Nephron (organoid): Measurements from ENCODE around the gene SBF2.
A peak's percentile ranks its signal among the peaks of the same experiment; 100 is the strongest.

Source experiments
- H3K27ac Mint-ChIP-seq, 3 experiments: 2 replicates each; pipeline ENCODE4 v1.8.0; 2020; ENCODE audit warnings: mixed read lengths in 3 of 3, mild to moderate bottlenecking in 2 of 3, moderate library complexity in 1 of 3
- H3K27me3 Mint-ChIP-seq: 2 replicates; pipeline ENCODE4 v1.8.0; 2021; ENCODE audit warnings: low read depth, mild to moderate bottlenecking, moderate library complexity, mixed read lengths
- H3K36me3 Mint-ChIP-seq: 2 replicates; pipeline ENCODE4 v1.8.0; 2020; ENCODE audit warnings: low read depth, mixed read lengths
- H3K4me1 Mint-ChIP-seq: 2 replicates; pipeline ENCODE4 v1.8.0; 2020; ENCODE audit warnings: mixed read lengths
- H3K4me3 Mint-ChIP-seq, 3 experiments: 2 replicates each; pipeline ENCODE4 v1.8.0; 2020; ENCODE audit warnings: mild to moderate bottlenecking in 3 of 3, mixed read lengths in 3 of 3, moderate library complexity in 2 of 3
- H3K9me3 Mint-ChIP-seq: 2 replicates; pipeline ENCODE4 v1.8.0; 2020; ENCODE audit warnings: mixed read lengths
- CTCF ChIP-seq, 3 experiments: fragments of 200-600 bp; sonication (generic); IDR thresholded peaks; one replicate each; pipeline ENCODE4 v1.5.0; 2021; ENCODE audit warnings: antibody characterized with exemption in 3 of 3; ENCODE audit not compliant: unreplicated experiment in 3 of 3

SBF2 gene

GRCh38 chr11:9858218-9858617, 435.8 kb downstream of the SBF2 start:
- H3K4me3 Mint-ChIP-seq = peak overlapping the region in 1 of 3 experiments; percentile 20
- peak overlapping the region; percentile 82 to 94 (median 82) for H3K27ac Mint-ChIP-seq
- no peaks in the 10 kb centered on the region for H3K27me3 Mint-ChIP-seq
- no peak for TF ChIP-seq CTCF (IDR thresholded peaks at IDR 0.05; ENCODE audit: unreplicated experiment in 3 of 3)
- H3K4me1 Mint-ChIP-seq = peaks cover 23% of the 10 kb centered on the region
- H3K36me3 Mint-ChIP-seq = peaks cover 9% of the 10 kb centered on the region
- no peaks in the 10 kb centered on the region for H3K9me3 Mint-ChIP-seq

- peaks cover 19% of the 10 kb centered on the region for H3K36me3 Mint-ChIP-seq
- no peak overlapping the region for H3K4me3 Mint-ChIP-seq
- peaks cover 23% of the 10 kb centered on the region for H3K4me1 Mint-ChIP-seq
- no peak overlapping the region for H3K27ac Mint-ChIP-seq
- H3K9me3 Mint-ChIP-seq = no peaks in the 10 kb centered on the region
- TF ChIP-seq CTCF (IDR thresholded peaks at IDR 0.05; ENCODE audit: unreplicated experiment in 3 of 3) = no peak
- H3K27me3 Mint-ChIP-seq = no peaks in the 10 kb centered on the region
Measured at GRCh38 chr11:9855579-9856287, 438.3 kb downstream of the SBF2 start.

DNA sequence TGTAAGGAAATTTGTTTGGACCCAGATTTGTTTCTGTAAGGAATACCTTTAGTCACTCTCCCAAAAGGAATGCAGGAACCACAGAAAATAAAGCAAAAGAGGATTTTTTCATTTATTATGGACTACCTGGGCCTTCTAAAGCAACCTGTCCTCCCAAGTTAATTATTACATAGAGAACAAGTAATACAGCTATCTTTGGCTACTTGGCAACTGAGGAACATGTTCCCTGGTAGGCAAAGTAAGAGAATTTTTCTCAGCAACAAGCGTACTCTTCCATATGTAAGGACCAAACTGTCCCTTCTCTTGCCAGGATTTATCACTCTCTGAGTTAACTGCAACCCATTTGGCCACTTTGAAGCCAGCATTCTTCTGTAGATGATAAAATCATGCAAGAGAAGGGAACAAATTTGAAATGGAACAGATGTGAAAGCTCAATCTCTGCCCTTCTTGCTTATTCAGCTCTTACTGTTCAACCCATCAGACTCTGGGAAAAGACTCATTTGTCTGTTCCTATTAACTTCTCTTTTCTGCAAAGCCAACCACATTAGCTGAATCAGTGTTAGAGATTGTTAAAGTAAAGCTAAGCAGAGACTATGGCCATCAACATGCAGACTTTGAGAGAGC, 440.0 kb downstream of the SBF2 start:
- H3K4me1 Mint-ChIP-seq = peaks cover 16% of the 10 kb centered on the region
- H3K27ac Mint-ChIP-seq = peak overlapping the region; percentile 41 to 82 (median 78)
- H3K9me3 Mint-ChIP-seq = no peaks in the 10 kb centered on the region
- no peaks in the 10 kb centered on the region for H3K27me3 Mint-ChIP-seq
- no peak overlapping the region for H3K4me3 Mint-ChIP-seq
- no peak for TF ChIP-seq CTCF (IDR thresholded peaks at IDR 0.05; ENCODE audit: unreplicated experiment in 3 of 3)
- H3K36me3 Mint-ChIP-seq = peaks cover 30% of the 10 kb centered on the region

- H3K4me1 Mint-ChIP-seq = peaks cover 4% of the 10 kb centered on the region
- no peaks in the 10 kb centered on the region for H3K27me3 Mint-ChIP-seq
- no peak overlapping the region for H3K4me3 Mint-ChIP-seq
- no peaks in the 10 kb centered on the region for H3K9me3 Mint-ChIP-seq
- H3K27ac Mint-ChIP-seq = no peak overlapping the region
- peaks cover 35% of the 10 kb centered on the region for H3K36me3 Mint-ChIP-seq
- TF ChIP-seq CTCF (IDR thresholded peaks at IDR 0.05; ENCODE audit: unreplicated experiment in 3 of 3) = no peak
Measured at GRCh38 chr11:9852465-9852864, 441.6 kb downstream of the SBF2 start.

- Mint-ChIP-seq H3K4me3 (no peak overlapping the region), H3K27me3 (no peaks in the 10 kb centered on the region), H3K9me3 (no peaks in the 10 kb centered on the region), H3K4me1 (peaks cover 4% of the 10 kb centered on the region), H3K36me3 (peaks cover 43% of the 10 kb centered on the region), H3K27ac (peak overlapping the region in 2 of 3 experiments; percentile 35 to 64)
- TF ChIP-seq CTCF (IDR thresholded peaks at IDR 0.05; ENCODE audit: unreplicated experiment in 3 of 3) = no peak
Measured at GRCh38 chr11:9851366-9851765, 442.7 kb downstream of the SBF2 start.
